Mesendoderm (in vitro differentiated cells): ENCODE data around the gene FHL2.

Experiments
- DNase-seq: peaks from one replicate; pipeline ENCODE4 v3.0.0; 2013
- H2AK5ac ChIP-seq: 2 replicates; pipeline ENCODE4 v1.6.1; 2013; ENCODE audit warnings: low read length, inconsistent platforms
- H2BK120ac ChIP-seq: 2 replicates; pipeline ENCODE4 v1.6.1; 2013; ENCODE audit warnings: low read depth, mild to moderate bottlenecking, low read length, moderate library complexity, mixed read lengths
- H2BK15ac ChIP-seq: replicated peaks from 2 replicates; pipeline ENCODE4 v1.6.1; 2013; ENCODE audit warnings: low read depth, mild to moderate bottlenecking, moderate library complexity
- H2BK5ac ChIP-seq: 2 replicates; pipeline ENCODE4 v1.6.1; 2013; ENCODE audit warnings: low read length, inconsistent platforms
- H3K18ac ChIP-seq: 2 replicates; pipeline ENCODE4 v1.6.1; 2013; ENCODE audit warnings: mild to moderate bottlenecking, low read length, mixed read lengths
- H3K23ac ChIP-seq: one replicate; pipeline ENCODE4 v1.6.1; 2013; ENCODE audit warnings: low read length
- H3K27ac ChIP-seq: 2 replicates; pipeline ENCODE4 v1.5.1; 2013; ENCODE audit warnings: low read depth, mild to moderate bottlenecking, inconsistent platforms, low read length, moderate library complexity
- H3K27me3 ChIP-seq: 2 replicates; pipeline ENCODE4 v1.6.1; 2013; ENCODE audit warnings: low read length, control low read depth, mild to moderate bottlenecking, inconsistent platforms; ENCODE audit not compliant: insufficient read depth, poor library complexity
- H3K36me3 ChIP-seq: 2 replicates; pipeline ENCODE4 v1.6.1; 2013; ENCODE audit warnings: low read length, inconsistent platforms; ENCODE audit not compliant: control insufficient read depth, insufficient read depth
- H3K4ac ChIP-seq: one replicate; pipeline ENCODE4 v1.6.1; 2013; ENCODE audit warnings: low read depth, mild to moderate bottlenecking, low read length, moderate library complexity
- H3K4me1 ChIP-seq: 2 replicates; pipeline ENCODE4 v1.6.1; 2013; ENCODE audit warnings: low read depth, low read length, inconsistent platforms; ENCODE audit not compliant: control insufficient read depth
- H3K4me2 ChIP-seq: 2 replicates; pipeline ENCODE4 v1.6.1; 2013; ENCODE audit warnings: low read length
- H3K4me3 ChIP-seq: 2 replicates; pipeline ENCODE4 v1.5.1; 2013; ENCODE audit warnings: mild to moderate bottlenecking, low read length
- H3K56ac ChIP-seq: one replicate; pipeline ENCODE4 v1.6.1; 2013; ENCODE audit warnings: low read length
- H3K79me1 ChIP-seq: 2 replicates; pipeline ENCODE4 v1.6.1; 2013; ENCODE audit warnings: low read length, inconsistent platforms
- H3K79me2 ChIP-seq: 2 replicates; pipeline ENCODE4 v1.6.1; 2013; ENCODE audit warnings: mild to moderate bottlenecking, low read length; ENCODE audit not compliant: control insufficient read depth, insufficient read depth
- H3K9ac ChIP-seq: 2 replicates; pipeline ENCODE4 v1.6.1; 2013; ENCODE audit warnings: low read length, inconsistent platforms
- H4K5ac ChIP-seq: one replicate; pipeline ENCODE4 v1.6.1; 2013; ENCODE audit warnings: low read length
- H4K8ac ChIP-seq: one replicate; pipeline ENCODE4 v1.6.1; 2013; ENCODE audit warnings: low read depth, mild to moderate bottlenecking, control low read depth, low read length, moderate library complexity
- WGBS: extraction: QIAGEN DNeasy Blood & Tissue Kit; methylation state at CpG from one replicate; pipeline ENCODE4 v1.1.7; 2013; ENCODE audit warnings: low lambda C conversion rate, missing lambda C conversion rate; ENCODE audit not compliant: insufficient coverage; ENCODE audit errors: extremely low coverage; 5-methylcytosine and 5-hydroxymethylcytosine counted together

Gene FHL2

GRCh38 chr2:105383432-105384166, 15.3 kb downstream of the FHL2 start:
- Histone ChIP-seq H3K56ac (no peak overlapping the region), H3K23ac (no peak overlapping the region), H3K4me2 (no peak overlapping the region), H3K18ac (no peak overlapping the region), H2BK120ac (no peak overlapping the region), H3K9ac (no peak overlapping the region), H3K27ac (no peak overlapping the region), H3K79me2 (no peaks in the 10 kb centered on the region), H3K4me1 (no peaks in the 10 kb centered on the region), H3K4me3 (no peak overlapping the region), H3K4ac (no peak overlapping the region), H3K79me1 (no peaks in the 10 kb centered on the region), H2AK5ac (no peak overlapping the region), H4K5ac (no peak overlapping the region), H2BK15ac (no peak overlapping the region), H3K36me3 (no peaks in the 10 kb centered on the region), H2BK5ac (no peak overlapping the region), H4K8ac (no peak overlapping the region), H3K27me3 (no peaks in the 10 kb centered on the region)
- WGBS: no CpG with 5 or more reads among the region's 8 CpGs
- DNase-seq: no peak

- H3K4ac ChIP-seq: no peak overlapping the region
- no peaks in the 10 kb centered on the region for H3K4me1 ChIP-seq
- H3K23ac ChIP-seq: no peak overlapping the region
- H3K79me2 ChIP-seq: no peaks in the 10 kb centered on the region
- no peak overlapping the region for H2BK15ac ChIP-seq
- H3K27ac ChIP-seq: no peak overlapping the region
- no peak overlapping the region for H4K8ac ChIP-seq
- H3K56ac ChIP-seq: no peak overlapping the region
- no peak overlapping the region for H2AK5ac ChIP-seq
- no peaks in the 10 kb centered on the region for H3K36me3 ChIP-seq
- WGBS: no CpG with 5 or more reads among the region's 5 CpGs
- no peak overlapping the region for H4K5ac ChIP-seq
- no peak for DNase-seq
- H3K9ac ChIP-seq: no peak overlapping the region
- no peak overlapping the region for H2BK120ac ChIP-seq
- no peaks in the 10 kb centered on the region for H3K79me1 ChIP-seq
- H3K27me3 ChIP-seq: no peaks in the 10 kb centered on the region
- H3K4me2 ChIP-seq: no peak overlapping the region
- H3K4me3 ChIP-seq: no peak overlapping the region
- no peak overlapping the region for H3K18ac ChIP-seq
- H2BK5ac ChIP-seq: no peak overlapping the region
Observed at GRCh38 chr2:105382177-105382576, 16.7 kb downstream of the FHL2 start.

- WGBS: no CpG with 5 or more reads among the region's 14 CpGs
- H4K5ac ChIP-seq: no peak overlapping the region
- no peak overlapping the region for H2BK5ac ChIP-seq
- no peak overlapping the region for H3K4me3 ChIP-seq
- H3K4me1 ChIP-seq: no peaks in the 10 kb centered on the region
- no peaks in the 10 kb centered on the region for H3K79me1 ChIP-seq
- H3K36me3 ChIP-seq: no peaks in the 10 kb centered on the region
- no peak for DNase-seq
- H3K79me2 ChIP-seq: no peaks in the 10 kb centered on the region
- no peak overlapping the region for H3K4ac ChIP-seq
- no peak overlapping the region for H3K9ac ChIP-seq
- no peak overlapping the region for H2BK15ac ChIP-seq
- no peak overlapping the region for H3K27ac ChIP-seq
- no peak overlapping the region for H3K18ac ChIP-seq
- no peak overlapping the region for H3K23ac ChIP-seq
- H2AK5ac ChIP-seq: no peak overlapping the region
- no peak overlapping the region for H4K8ac ChIP-seq
- no peak overlapping the region for H3K4me2 ChIP-seq
- no peak overlapping the region for H2BK120ac ChIP-seq
- no peak overlapping the region for H3K56ac ChIP-seq
- no peaks in the 10 kb centered on the region for H3K27me3 ChIP-seq
Observed at GRCh38 chr2:105381101-105381668, 17.7 kb downstream of the FHL2 start.

GRCh38 chr2:105380432-105381100, 18.3 kb downstream of the FHL2 start:
- H2BK15ac ChIP-seq: no peak overlapping the region
- no peak overlapping the region for H4K8ac ChIP-seq
- no peaks in the 10 kb centered on the region for H3K27me3 ChIP-seq
- DNase-seq: no peak
- no peaks in the 10 kb centered on the region for H3K79me2 ChIP-seq
- no peak overlapping the region for H3K56ac ChIP-seq
- H2BK5ac ChIP-seq: no peak overlapping the region
- no peaks in the 10 kb centered on the region for H3K4me1 ChIP-seq
- no peak overlapping the region for H3K4ac ChIP-seq
- no peak overlapping the region for H3K9ac ChIP-seq
- no peak overlapping the region for H3K4me2 ChIP-seq
- no peak overlapping the region for H3K23ac ChIP-seq
- H2BK120ac ChIP-seq: no peak overlapping the region
- H2AK5ac ChIP-seq: no peak overlapping the region
- no peaks in the 10 kb centered on the region for H3K79me1 ChIP-seq
- no peak overlapping the region for H4K5ac ChIP-seq
- H3K36me3 ChIP-seq: no peaks in the 10 kb centered on the region
- H3K27ac ChIP-seq: no peak overlapping the region
- H3K4me3 ChIP-seq: no peak overlapping the region
- whole genome bisulfite sequencing: no CpG with 5 or more reads among the region's 9 CpGs
- no peak overlapping the region for H3K18ac ChIP-seq

- Histone ChIP-seq H3K9ac (no peak overlapping the region), H3K79me1 (no peaks in the 10 kb centered on the region), H3K4me2 (no peak overlapping the region), H3K36me3 (no peaks in the 10 kb centered on the region), H3K23ac (no peak overlapping the region), H4K8ac (no peak overlapping the region), H3K18ac (no peak overlapping the region), H3K4me3 (no peak overlapping the region), H2BK15ac (no peak overlapping the region), H3K27me3 (no peaks in the 10 kb centered on the region), H3K27ac (no peak overlapping the region), H2AK5ac (no peak overlapping the region), H4K5ac (no peak overlapping the region), H3K56ac (no peak overlapping the region), H3K4me1 (no peaks in the 10 kb centered on the region), H3K79me2 (no peaks in the 10 kb centered on the region), H2BK120ac (no peak overlapping the region), H3K4ac (no peak overlapping the region), H2BK5ac (no peak overlapping the region)
- WGBS: no CpG with 5 or more reads among the region's 7 CpGs
- DNase-seq: no peak
Observed at GRCh38 chr2:105379741-105380186, 19.1 kb downstream of the FHL2 start.
